HepG2 (cell line): Measurements from ENCODE around the gene TMEM9B. TPM values are rescaled to one million over a fixed set of nuclear protein-coding genes. Genes with fewer than 3 reads are reported as not detected.
A peak's percentile ranks its signal among the peaks of the same experiment; 100 is the strongest.

Source experiments
- AKNA ChIP-seq: sonication (generic); formaldehyde crosslinking; IDR thresholded peaks from 2 replicates; pipeline ENCODE4 v1.4.0; 2020; ENCODE audit warnings: missing genetic modification reagents, borderline replicate concordance
- EED ChIP-seq: sonication (generic); formaldehyde crosslinking; IDR thresholded peaks from 2 replicates; pipeline ENCODE4 v1.5.0; 2020; ENCODE audit warnings: mild to moderate bottlenecking, missing genetic modification reagents
- MNT ChIP-seq: fragments of 450-650 bp; IDR thresholded peaks from 2 replicates; pipeline ENCODE4 v1.6.1; 2016
- MTA1 ChIP-seq: sonication (generic); formaldehyde crosslinking; IDR thresholded peaks from 2 replicates; pipeline ENCODE4 v1.4.0; 2020; ENCODE audit warnings: missing genetic modification reagents, mild to moderate bottlenecking, borderline replicate concordance
- PRDM15 ChIP-seq: sonication (generic); formaldehyde crosslinking; IDR thresholded peaks from 2 replicates; pipeline ENCODE4 v1.4.0; 2020; ENCODE audit warnings: missing genetic modification reagents
- SMYD3 ChIP-seq: sonication (generic); formaldehyde crosslinking; IDR thresholded peaks from 2 replicates; pipeline ENCODE4 v1.8.1; 2023; ENCODE audit warnings: mild to moderate bottlenecking, missing genetic modification reagents
- ZBTB44 ChIP-seq: sonication (generic); formaldehyde crosslinking; IDR thresholded peaks from 2 replicates; pipeline ENCODE4 v1.4.0; 2020; ENCODE audit warnings: missing genetic modification reagents
- ZNF777 ChIP-seq: sonication (generic); formaldehyde crosslinking; IDR thresholded peaks from 2 replicates; pipeline ENCODE4 v1.4.0; 2020; ENCODE audit warnings: missing genetic modification reagents
- polyA plus RNA-seq, 8 experiments: library from polyadenylated mRNA; depleted of rRNA in 3 of 8; stranded (reverse) in 7 of 8; unstranded in 1 of 8; fragments of >200 nt; fragmentation: Illumina TruSeq in 4 of 8; extraction: Trizol in 4 of 8; gene quantifications; 2 replicates each; pipeline versions ENCODE4 v1.2.1 to v1.2.3, GENCODE V29; 2011 to 2016; ENCODE audit warnings: low read depth in 4 of 8, missing spikeins in 1 of 8, mixed read lengths in 1 of 8; ENCODE audit not compliant: insufficient read depth in 1 of 8
- total RNA-seq, 5 experiments: library from RNA; depleted of rRNA; stranded (reverse); fragments of >200 nt; fragmentation: Illumina TruSeq; extraction: Trizol; gene quantifications; 2 replicates each; pipeline ENCODE4 v1.2.3, GENCODE V29; 2016; ENCODE audit warnings: low read depth in 1 of 5
- TF ChIP-seq, protein P1 (sequence below): sonication (generic); formaldehyde crosslinking; IDR thresholded peaks from 2 replicates; pipeline ENCODE4 v1.5.0; 2020; ENCODE audit warnings: mild to moderate bottlenecking, missing genetic modification reagents, moderate library complexity
- TF ChIP-seq, protein P2 (sequence below): sonication (generic); formaldehyde crosslinking; IDR thresholded peaks from 2 replicates; pipeline ENCODE4 v1.8.1; 2023; ENCODE audit warnings: mild to moderate bottlenecking, moderate library complexity, missing genetic modification reagents

Gene TMEM9B
- total and polyA plus RNA-seq, 2 of the 13 experiments (the other 11 are each of a cell fraction or from before 2014, with no cell fraction given), result 12.4 to 20.8 TPM

DNA sequence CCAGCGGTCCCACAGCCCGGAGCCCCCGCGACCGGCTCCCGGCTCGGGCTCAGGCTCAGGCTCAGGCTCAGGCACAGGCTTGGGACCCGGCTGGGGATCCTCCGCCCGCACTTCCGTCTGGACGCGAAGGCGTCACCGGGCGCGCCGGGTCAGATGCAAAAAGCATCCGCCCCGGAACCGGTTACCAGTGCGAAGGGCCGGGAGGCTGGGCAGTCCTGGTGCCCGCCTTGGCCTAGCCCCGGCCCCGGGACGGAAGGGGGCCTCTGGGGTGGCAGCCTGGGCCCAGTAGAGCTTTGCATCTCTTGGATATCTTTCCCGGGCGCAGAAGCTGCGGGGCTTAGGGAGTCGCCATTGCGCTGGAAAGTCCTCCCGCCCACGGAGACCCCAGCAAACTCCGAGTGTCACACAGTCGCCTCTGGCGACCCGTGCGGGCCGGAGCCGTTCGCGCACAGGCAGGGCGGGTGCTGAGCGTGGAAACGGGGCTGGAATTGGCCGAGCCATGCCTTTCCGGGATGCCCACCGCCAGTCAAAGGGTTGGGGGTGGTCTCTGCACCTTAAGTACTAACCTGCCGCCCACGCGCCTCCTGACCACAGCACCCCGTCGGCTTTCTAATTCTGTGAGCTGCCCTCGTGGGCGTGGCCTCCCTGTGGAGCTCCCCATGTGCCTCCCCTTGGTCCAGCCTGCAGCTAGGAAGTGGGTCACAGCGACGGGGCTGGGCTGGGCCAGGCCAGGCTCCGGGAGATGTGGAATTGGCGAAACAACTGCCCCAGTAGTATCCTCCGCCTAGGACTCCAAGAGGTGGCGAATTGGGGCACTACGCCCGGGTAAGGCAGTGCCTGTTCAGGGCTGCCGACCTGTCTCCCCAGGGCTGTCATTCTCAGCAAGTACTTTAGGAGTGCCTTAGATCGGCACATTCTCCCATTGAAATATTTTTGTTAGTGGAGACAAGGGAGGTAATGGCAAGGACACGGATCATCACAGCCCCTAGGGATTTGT is at the start of gene TMEM9B (continued):
- TF ChIP-seq PRDM15 (CRISPR knock-in tag) (peak; percentile 11; the same call in 1 of the 2 replicates), SMYD3 (no peak; the same call in 1 of the 2 replicates), MTA1 (no peak), MNT (peak; percentile 61; the same call in 1 of the 2 replicates), AKNA (peak; percentile 87; the same call in 1 of the 2 replicates), ZBTB44 (CRISPR knock-in tag) (peak; percentile 75; the same call in 1 of the 2 replicates), ZNF777 (peak; percentile 58), EED (CRISPR knock-in tag) (peak; percentile 67; the same call in 1 of the 2 replicates)
- TF ChIP-seq, protein P1, sequence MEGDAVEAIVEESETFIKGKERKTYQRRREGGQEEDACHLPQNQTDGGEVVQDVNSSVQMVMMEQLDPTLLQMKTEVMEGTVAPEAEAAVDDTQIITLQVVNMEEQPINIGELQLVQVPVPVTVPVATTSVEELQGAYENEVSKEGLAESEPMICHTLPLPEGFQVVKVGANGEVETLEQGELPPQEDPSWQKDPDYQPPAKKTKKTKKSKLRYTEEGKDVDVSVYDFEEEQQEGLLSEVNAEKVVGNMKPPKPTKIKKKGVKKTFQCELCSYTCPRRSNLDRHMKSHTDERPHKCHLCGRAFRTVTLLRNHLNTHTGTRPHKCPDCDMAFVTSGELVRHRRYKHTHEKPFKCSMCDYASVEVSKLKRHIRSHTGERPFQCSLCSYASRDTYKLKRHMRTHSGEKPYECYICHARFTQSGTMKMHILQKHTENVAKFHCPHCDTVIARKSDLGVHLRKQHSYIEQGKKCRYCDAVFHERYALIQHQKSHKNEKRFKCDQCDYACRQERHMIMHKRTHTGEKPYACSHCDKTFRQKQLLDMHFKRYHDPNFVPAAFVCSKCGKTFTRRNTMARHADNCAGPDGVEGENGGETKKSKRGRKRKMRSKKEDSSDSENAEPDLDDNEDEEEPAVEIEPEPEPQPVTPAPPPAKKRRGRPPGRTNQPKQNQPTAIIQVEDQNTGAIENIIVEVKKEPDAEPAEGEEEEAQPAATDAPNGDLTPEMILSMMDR (CRISPR knock-in tag), result 0 out of 2 replicates have a peak, but pooled peaks have one; percentile 16
- TF ChIP-seq, protein P2, sequence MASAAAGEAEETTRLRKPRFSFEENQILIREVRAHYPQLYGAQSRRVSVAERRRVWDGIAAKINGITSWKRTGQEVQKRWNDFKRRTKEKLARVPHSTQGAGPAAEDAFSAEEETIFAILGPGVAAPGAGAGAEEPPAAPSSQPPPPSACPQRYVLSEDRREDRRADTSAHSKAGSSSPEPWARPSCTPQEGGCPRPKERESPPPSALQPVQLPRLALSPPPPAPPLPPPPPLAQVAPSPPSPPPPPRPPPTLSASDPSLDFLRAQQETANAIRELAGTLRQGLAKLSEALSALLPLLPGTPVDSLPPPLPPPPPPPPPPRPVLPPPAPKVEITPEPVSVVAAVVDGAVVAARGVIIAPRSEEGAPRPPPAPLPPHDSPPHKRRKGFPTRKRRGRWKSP (CRISPR knock-in tag), result peak; percentile 78; the same call in 1 of the 2 replicates
